Keratinocyte (primary cell): ENCODE data around the gene TNFAIP8L3.

Experiments used
- EZH2 ChIP-seq: IDR thresholded peaks from one replicate; pipeline ENCODE4 v1.6.1; 2012; ENCODE audit warnings: inconsistent platforms, mild to moderate bottlenecking, low read length, moderate library complexity
- TF ChIP-seq, protein P1 (sequence below), 3 experiments: IDR thresholded peaks in 1 of 3; conservative IDR thresholded peaks in 1 of 3; optimal IDR thresholded peaks in 1 of 3; 2 replicates in 2 of 3; 3 replicates in 1 of 3; pipeline versions ENCODE3 to v1.5.1; 2011; ENCODE audit warnings: low read length in 3 of 3, mild to moderate bottlenecking in 3 of 3, moderate library complexity in 2 of 3, control low read depth in 1 of 3, inconsistent platforms in 1 of 3; ENCODE audit not compliant: insufficient read depth in 2 of 3; ENCODE audit errors: extremely low read depth in 1 of 3

DNA sequence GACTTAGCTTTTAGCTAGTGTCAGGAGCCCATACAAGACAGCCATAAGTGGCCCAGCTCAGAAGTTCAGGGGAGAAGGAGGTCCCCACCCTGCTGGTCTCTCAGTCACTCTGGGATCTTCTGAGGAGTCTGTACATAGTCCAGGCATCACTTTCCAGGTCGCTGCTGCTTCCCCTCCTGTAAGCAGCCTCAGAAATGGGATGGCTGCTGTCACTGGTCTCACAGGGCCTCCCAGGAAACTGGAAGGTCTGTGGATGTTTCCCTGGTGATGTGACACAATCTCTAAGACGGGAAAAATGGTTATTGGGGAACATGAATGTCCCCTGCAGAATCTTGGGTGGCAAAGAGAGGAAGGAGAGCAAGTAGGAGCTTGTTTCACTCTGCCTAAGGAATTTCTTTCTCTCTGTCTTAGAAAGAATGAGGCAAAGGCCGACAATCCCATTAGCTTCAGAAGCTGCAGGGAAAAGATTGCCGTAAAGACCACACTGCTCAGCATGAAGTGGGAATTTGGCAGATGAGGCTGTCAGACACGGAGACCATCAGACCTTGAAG, 43.2 kb upstream of the TNFAIP8L3 start:
- TF ChIP-seq, protein P1, sequence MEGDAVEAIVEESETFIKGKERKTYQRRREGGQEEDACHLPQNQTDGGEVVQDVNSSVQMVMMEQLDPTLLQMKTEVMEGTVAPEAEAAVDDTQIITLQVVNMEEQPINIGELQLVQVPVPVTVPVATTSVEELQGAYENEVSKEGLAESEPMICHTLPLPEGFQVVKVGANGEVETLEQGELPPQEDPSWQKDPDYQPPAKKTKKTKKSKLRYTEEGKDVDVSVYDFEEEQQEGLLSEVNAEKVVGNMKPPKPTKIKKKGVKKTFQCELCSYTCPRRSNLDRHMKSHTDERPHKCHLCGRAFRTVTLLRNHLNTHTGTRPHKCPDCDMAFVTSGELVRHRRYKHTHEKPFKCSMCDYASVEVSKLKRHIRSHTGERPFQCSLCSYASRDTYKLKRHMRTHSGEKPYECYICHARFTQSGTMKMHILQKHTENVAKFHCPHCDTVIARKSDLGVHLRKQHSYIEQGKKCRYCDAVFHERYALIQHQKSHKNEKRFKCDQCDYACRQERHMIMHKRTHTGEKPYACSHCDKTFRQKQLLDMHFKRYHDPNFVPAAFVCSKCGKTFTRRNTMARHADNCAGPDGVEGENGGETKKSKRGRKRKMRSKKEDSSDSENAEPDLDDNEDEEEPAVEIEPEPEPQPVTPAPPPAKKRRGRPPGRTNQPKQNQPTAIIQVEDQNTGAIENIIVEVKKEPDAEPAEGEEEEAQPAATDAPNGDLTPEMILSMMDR (optimal IDR thresholded peaks at IDR 0.05 in 1 of 3, IDR thresholded peaks at IDR 0.05 in 1 of 3, conservative IDR thresholded peaks at IDR 0.05 in 1 of 3; ENCODE audit: extremely low read depth in 1 of 3, insufficient read depth in 2 of 3, low read length in 3 of 3), result no peak
- TF ChIP-seq EZH2, result no peak
